Astrocyte (in vitro differentiated cells and primary cell): ENCODE measurements around the gene CHP1.

ENCODE experiments used
- CTCF ChIP-seq: IDR thresholded peaks from 2 replicates; pipeline ENCODE4 v1.5.1; 2011; ENCODE audit warnings: low read depth, mild to moderate bottlenecking, inconsistent platforms, low read length, moderate library complexity; ENCODE audit not compliant: insufficient read depth
- EZH2 ChIP-seq: IDR thresholded peaks from 2 replicates; pipeline ENCODE4 v1.6.1; 2012; ENCODE audit warnings: mild to moderate bottlenecking, low read length, inconsistent platforms; ENCODE audit not compliant: insufficient read depth

DNA sequence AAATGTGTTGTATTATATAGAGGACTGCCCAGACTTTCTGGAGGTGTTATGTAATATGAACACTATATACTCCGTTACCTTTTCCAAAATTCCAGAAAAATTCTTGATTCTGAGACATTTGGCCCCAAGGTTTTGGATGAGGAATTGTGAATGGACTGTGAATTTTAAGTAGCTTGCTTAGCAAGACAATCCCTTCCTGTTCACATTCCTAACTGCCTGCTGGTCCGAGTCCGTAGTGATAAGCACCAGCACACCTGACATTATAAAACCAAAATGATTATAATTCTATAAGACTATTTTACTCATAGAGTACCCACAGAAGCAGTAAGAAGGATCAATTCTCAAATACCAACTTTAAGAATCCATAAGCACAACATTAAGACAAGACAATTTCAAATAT is 11.7 kb upstream of the CHP1 start:
- TF ChIP-seq CTCF, result no peak
- no peak for TF ChIP-seq EZH2
